ENCODE results near the gene GP1BA. TPM values are rescaled to one million over a fixed set of nuclear protein-coding genes. Genes with fewer than 3 reads are reported as not detected.

Gene GP1BA
- total RNA-seq, 1 experiment from 2014 or later = not detected

DNA sequence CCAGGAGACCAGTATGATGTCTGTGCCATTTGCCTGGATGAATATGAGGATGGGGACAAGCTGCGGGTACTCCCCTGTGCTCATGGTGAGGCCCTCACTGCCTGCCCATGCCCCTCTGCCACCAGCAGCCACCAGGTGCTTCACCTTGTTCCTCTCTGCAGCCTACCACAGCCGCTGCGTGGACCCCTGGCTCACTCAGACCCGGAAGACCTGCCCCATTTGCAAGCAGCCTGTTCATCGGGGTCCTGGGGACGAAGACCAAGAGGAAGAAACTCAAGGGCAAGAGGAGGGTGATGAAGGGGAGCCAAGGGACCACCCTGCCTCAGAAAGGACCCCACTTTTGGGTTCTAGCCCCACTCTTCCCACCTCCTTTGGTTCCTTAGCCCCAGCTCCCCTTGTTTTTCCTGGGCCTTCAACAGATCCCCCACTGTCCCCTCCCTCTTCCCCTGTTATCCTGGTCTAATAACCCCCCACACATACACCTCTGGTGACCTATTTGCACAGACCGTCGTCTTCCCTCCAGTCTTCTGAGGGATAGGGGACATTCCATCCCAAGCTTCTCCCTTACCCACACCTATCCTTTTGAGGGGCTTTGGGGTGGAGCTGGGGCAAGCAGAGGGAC is 12.6 kb downstream of the GP1BA start:
- H3K4me1 Mint-ChIP-seq = peaks cover 34% of the 10 kb centered on the region
- H3K4me3 Mint-ChIP-seq = no peak overlapping the region
- peak overlapping the region; percentile 90 for H3K27ac Mint-ChIP-seq
- CTCF ChIA-PET = interaction anchor here (1.5 kb wide), 1 partner anchor 36 kb away, joined by 4 read pairs; no protein-coding TSS in a partner anchor
- no peaks in the 10 kb centered on the region for H3K9me3 Mint-ChIP-seq
- ATAC-seq (no peak), DNase-seq (ENCODE audit: low spot score) (no peak)
- peaks cover 43% of the 10 kb centered on the region for H3K36me3 Mint-ChIP-seq
- H3K27me3 Mint-ChIP-seq (ENCODE audit: low read depth) = no peaks in the 10 kb centered on the region
- POLR2A ChIA-PET = interaction anchor here (0.6 to 1.5 kb wide), 3 partner anchors 14 to 25 kb away, joined by 4 read pairs; partner anchors contain the start of gene SPAG7
- TF ChIP-seq RELA (CRISPR knock-in tag; IDR thresholded peaks at IDR 0.05; ENCODE audit: borderline replicate concordance) (no peak), SMAD3 (CRISPR knock-in tag; IDR thresholded peaks at IDR 0.05; ENCODE audit: borderline replicate concordance) (no peak), MLX (CRISPR knock-in tag; IDR thresholded peaks at IDR 0.05) (no peak), ATF6 (CRISPR knock-in tag; IDR thresholded peaks at IDR 0.05) (no peak), FOXK1 (CRISPR knock-in tag; IDR thresholded peaks at IDR 0.05) (no peak; the same call in 1 of the 2 replicates), CBFB (CRISPR knock-in tag; IDR thresholded peaks at IDR 0.05; ENCODE audit: low read depth) (no peak), ZNF232 (CRISPR knock-in tag; IDR thresholded peaks at IDR 0.05) (no peak), E2F4 (CRISPR knock-in tag; IDR thresholded peaks at IDR 0.05; ENCODE audit: borderline replicate concordance, low read depth) (no peak), GTF2I (CRISPR knock-in tag; conservative IDR thresholded peaks at IDR 0.05) (no peak), EMX1 (CRISPR knock-in tag; IDR thresholded peaks at IDR 0.05) (peak; percentile 78; the same call in 1 of the 2 replicates), ERG (CRISPR knock-in tag; IDR thresholded peaks at IDR 0.05) (no peak), ZNF121 (CRISPR knock-in tag; IDR thresholded peaks at IDR 0.05) (no peak), ZNF317 (CRISPR knock-in tag; IDR thresholded peaks at IDR 0.05; ENCODE audit: borderline replicate concordance, low read depth) (no peak), GRHL2 (CRISPR knock-in tag; IDR thresholded peaks at IDR 0.05; ENCODE audit: insufficient replicate concordance, severe bottlenecking) (no peak), GABPB1 (CRISPR knock-in tag; IDR thresholded peaks at IDR 0.05) (no peak), FOXP1 (CRISPR knock-in tag; IDR thresholded peaks at IDR 0.05; ENCODE audit: borderline replicate concordance) (no peak), NFATC4 (CRISPR knock-in tag; IDR thresholded peaks at IDR 0.05) (no peak; the same call in none of the 2 replicates), ESRRA (CRISPR knock-in tag; IDR thresholded peaks at IDR 0.05; ENCODE audit: borderline replicate concordance) (no peak), ZNF671 (CRISPR knock-in tag; IDR thresholded peaks at IDR 0.05) (peak; percentile 15; the same call in 1 of the 2 replicates), NR2C2 (CRISPR knock-in tag; IDR thresholded peaks at IDR 0.05) (no peak)
- TF ChIP-seq, protein P1, sequence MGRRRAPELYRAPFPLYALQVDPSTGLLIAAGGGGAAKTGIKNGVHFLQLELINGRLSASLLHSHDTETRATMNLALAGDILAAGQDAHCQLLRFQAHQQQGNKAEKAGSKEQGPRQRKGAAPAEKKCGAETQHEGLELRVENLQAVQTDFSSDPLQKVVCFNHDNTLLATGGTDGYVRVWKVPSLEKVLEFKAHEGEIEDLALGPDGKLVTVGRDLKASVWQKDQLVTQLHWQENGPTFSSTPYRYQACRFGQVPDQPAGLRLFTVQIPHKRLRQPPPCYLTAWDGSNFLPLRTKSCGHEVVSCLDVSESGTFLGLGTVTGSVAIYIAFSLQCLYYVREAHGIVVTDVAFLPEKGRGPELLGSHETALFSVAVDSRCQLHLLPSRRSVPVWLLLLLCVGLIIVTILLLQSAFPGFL (CRISPR knock-in tag; IDR thresholded peaks at IDR 0.05; ENCODE audit: borderline replicate concordance) = no peak
- TF ChIP-seq, protein P2, sequence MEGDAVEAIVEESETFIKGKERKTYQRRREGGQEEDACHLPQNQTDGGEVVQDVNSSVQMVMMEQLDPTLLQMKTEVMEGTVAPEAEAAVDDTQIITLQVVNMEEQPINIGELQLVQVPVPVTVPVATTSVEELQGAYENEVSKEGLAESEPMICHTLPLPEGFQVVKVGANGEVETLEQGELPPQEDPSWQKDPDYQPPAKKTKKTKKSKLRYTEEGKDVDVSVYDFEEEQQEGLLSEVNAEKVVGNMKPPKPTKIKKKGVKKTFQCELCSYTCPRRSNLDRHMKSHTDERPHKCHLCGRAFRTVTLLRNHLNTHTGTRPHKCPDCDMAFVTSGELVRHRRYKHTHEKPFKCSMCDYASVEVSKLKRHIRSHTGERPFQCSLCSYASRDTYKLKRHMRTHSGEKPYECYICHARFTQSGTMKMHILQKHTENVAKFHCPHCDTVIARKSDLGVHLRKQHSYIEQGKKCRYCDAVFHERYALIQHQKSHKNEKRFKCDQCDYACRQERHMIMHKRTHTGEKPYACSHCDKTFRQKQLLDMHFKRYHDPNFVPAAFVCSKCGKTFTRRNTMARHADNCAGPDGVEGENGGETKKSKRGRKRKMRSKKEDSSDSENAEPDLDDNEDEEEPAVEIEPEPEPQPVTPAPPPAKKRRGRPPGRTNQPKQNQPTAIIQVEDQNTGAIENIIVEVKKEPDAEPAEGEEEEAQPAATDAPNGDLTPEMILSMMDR (IDR thresholded peaks at IDR 0.05) = no peak
- TF ChIP-seq, protein P3, sequence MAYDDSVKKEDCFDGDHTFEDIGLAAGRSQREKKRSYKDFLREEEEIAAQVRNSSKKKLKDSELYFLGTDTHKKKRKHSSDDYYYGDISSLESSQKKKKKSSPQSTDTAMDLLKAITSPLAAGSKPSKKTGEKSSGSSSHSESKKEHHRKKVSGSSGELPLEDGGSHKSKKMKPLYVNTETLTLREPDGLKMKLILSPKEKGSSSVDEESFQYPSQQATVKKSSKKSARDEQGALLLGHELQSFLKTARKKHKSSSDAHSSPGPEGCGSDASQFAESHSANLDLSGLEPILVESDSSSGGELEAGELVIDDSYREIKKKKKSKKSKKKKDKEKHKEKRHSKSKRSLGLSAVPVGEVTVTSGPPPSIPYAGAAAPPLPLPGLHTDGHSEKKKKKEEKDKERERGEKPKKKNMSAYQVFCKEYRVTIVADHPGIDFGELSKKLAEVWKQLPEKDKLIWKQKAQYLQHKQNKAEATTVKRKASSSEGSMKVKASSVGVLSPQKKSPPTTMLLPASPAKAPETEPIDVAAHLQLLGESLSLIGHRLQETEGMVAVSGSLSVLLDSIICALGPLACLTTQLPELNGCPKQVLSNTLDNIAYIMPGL (CRISPR knock-in tag; IDR thresholded peaks at IDR 0.05) = no peak
- TF ChIP-seq, protein P4, sequence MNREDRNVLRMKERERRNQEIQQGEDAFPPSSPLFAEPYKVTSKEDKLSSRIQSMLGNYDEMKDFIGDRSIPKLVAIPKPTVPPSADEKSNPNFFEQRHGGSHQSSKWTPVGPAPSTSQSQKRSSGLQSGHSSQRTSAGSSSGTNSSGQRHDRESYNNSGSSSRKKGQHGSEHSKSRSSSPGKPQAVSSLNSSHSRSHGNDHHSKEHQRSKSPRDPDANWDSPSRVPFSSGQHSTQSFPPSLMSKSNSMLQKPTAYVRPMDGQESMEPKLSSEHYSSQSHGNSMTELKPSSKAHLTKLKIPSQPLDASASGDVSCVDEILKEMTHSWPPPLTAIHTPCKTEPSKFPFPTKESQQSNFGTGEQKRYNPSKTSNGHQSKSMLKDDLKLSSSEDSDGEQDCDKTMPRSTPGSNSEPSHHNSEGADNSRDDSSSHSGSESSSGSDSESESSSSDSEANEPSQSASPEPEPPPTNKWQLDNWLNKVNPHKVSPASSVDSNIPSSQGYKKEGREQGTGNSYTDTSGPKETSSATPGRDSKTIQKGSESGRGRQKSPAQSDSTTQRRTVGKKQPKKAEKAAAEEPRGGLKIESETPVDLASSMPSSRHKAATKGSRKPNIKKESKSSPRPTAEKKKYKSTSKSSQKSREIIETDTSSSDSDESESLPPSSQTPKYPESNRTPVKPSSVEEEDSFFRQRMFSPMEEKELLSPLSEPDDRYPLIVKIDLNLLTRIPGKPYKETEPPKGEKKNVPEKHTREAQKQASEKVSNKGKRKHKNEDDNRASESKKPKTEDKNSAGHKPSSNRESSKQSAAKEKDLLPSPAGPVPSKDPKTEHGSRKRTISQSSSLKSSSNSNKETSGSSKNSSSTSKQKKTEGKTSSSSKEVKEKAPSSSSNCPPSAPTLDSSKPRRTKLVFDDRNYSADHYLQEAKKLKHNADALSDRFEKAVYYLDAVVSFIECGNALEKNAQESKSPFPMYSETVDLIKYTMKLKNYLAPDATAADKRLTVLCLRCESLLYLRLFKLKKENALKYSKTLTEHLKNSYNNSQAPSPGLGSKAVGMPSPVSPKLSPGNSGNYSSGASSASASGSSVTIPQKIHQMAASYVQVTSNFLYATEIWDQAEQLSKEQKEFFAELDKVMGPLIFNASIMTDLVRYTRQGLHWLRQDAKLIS (CRISPR knock-in tag; IDR thresholded peaks at IDR 0.05; ENCODE audit: borderline replicate concordance) = no peak
